Ecto neural progenitor cell (in vitro differentiated cells): ENCODE results near the gene UBE2C.

Experiments
- DNase-seq: peaks from one replicate; pipeline ENCODE4 v3.0.0-alpha.2; 2018; ENCODE audit warnings: low spot score

Gene UBE2C

DNA sequence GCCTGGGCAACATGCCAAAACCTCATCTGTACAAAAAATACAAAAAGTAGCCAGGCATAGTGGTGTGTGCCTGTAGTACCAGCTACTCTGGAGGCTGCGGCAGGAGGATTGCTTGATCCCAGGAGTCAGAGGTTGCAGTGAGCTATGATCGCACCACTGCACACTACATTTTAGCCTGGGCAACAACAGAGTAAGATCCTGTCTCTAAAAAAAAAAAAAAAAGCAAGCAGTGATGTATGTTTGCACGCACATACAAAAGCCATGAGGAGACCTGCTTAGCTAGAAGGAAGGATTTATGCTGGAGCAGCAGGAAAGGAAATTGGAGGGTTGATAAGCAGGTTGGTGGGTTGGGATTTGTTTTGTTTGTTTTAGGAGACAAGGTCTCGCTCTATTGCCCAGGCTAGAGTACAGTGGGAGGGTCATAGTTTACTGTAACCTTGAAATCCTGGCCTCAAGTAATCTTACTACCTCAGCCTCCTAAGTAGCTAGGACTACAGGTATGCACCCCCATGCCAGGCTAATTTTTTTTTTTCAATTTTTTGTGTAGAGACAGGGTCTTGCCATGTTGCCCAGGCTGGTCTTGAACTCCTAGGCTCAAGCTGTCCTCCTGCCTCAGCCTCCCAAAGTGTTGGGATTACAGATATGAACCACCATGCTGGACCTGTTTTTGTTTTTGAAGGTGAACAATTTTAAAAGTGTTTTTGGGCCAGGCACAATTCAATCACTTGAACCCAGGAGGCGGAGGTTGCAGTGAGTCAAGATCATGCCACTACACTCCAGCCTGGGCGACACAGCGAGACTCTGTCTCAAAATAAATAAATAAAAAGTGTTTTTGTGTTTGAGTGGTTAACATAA, 49.0 kb downstream of the UBE2C start:
- DNase-seq: no peak

DNA sequence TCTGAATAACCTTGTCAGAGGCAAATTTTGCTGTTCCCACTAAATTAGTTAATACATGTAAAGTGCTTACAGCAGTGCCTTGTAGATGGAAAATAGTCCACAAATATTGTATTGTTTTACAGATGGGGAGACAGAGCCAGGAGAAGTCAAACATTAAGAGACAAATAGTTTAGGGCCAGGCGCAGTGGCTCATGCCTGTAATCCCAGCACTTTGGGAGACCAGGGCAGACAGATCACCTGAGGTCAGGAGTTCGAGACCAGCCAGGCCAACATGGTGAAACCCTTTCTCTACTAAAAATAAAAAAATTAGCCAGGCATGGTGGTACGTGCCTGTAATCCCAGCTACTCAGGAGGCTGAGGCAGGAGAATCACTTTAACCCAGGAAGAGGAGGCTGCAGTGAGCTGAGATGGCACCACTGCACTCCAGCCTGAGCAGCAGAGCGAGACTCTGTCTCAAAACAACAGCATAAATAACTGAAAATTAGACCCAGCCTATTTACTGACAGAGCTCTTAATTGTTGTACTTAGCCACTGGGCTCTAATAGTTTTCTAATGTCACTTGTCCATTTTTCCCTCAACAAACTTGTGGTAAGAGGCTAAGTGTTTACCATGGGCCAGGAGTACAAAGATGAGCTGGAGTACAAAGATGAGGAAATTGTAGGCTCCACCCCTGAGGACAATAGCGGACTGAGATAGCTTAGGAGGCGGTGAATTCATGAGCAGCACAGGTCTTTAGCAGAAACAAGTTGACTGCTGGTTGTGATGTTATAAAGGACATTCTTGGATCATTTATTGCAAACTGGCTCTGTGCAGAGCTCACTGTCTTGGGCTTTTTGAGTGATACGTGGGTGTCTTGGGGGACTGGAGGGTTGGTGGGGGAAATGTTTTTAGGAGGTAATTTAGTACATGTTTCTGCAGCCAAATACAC, 51.4 kb downstream of the UBE2C start:
- no peak for DNase-seq

GRCh38 chr20:45866454-45866853, 54.0 kb downstream of the UBE2C start:
- no peak for DNase-seq
